GM18526 (cell line): ENCODE results near the gene PKIB.

Experiments used
- POLR2A ChIP-seq: IDR thresholded peaks from 3 replicates; pipeline ENCODE4 v1.6.1; 2011; ENCODE audit not compliant: insufficient read length; ENCODE audit errors: extremely low read depth

PKIB gene

GRCh38 chr6:122760330-122760729, 150.1 kb downstream of the PKIB start:
- no peak for TF ChIP-seq POLR2A

DNA sequence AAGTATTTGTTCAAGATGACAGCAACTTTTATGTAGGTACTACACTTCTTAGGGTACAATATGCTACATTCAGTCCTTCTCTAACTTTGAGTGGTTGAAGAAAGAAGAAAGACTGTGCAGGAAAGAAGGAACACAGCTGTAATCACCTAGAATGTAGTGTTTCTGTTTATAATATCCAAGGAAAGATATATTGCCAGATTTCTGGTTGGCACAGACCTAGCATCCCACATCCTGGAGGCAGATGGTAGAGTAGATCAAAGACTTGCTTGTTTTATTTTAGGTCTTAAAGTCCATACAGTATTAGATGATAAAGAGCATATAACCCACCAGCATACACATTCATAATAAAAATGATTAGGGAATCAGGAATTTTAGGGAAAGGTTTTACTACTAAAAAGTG, 156.1 kb downstream of the PKIB start:
- TF ChIP-seq POLR2A: no peak

DNA sequence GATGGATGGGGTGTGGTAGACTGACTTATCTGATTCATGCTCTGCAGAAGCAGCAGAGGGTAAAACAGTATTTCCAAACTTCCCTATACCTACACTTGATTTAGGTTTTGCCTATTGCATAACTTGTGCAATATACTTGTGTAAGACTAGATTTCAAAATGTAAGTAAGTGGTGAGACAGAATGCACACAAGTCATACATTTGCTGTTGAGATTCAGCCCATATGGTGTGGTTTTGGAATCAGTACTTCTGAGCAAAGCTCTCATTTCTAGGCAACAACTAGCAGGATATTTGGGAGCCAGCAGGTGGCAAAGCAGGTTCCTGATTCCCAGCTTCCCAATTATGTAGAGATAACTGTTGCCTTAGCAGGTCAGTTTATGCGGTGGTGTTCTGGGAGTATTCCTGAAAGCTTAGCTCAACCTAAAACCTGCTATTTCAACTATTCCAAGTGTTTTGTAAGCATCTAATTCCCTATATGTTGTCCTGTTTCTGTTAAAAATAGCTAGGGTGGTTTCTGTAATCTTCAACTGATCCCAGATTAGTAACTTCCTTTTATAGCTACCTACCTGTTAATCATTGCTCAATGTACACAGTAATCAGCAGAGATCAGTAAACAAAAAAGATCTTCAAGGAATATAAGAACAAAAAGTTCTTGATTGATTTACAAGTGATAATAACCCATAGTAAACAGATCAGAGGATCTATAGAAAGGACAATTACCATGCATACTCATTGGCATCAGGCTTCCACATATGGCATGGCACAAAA, 160.8 kb downstream of the PKIB start:
- no peak for TF ChIP-seq POLR2A

- TF ChIP-seq POLR2A: no peak
Measured at GRCh38 chr6:122772724-122773415, 162.7 kb downstream of the PKIB start.
